Measurements from ENCODE around the gene FOXJ3. TPM values are rescaled to one million over a fixed set of nuclear protein-coding genes. Genes with fewer than 3 reads are reported as not detected.

Gene FOXJ3
- total RNA-seq, 1 experiment from 2014 or later: 16.8 TPM

DNA sequence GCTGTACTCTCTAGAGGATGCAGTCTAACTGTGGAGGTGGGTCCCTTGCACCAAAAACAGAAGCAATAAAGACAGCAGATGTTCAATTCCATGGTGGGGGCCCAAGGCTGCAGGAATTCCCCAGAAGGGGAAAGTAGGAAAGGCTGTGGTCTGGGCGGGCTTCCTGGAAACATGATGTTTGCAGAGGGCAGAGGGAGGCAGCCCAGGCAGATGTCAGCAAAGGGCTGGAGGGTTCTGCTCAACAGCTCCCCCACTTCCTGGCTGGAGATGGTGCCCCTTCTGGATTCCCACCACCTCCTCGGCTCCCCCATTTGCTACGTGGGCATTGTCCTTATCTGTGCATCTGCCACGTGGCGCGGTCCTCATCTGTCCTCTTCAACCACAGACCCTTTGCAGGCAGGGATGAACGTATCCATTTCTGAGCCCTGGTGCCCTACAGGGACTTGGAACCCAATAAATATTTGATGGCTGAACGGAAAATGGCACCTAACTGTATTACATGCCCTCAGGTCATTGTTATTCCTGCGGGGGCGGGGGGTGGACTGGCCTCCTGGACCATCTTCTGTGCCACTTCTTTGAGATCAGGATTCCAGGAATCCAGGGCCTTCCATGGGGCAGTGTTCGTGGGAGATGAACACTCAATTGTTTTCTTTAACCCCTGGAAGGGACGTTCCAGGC is 190.2 kb downstream of the FOXJ3 start:
- DNase-seq (ENCODE audit: low spot score): no peak

DNA sequence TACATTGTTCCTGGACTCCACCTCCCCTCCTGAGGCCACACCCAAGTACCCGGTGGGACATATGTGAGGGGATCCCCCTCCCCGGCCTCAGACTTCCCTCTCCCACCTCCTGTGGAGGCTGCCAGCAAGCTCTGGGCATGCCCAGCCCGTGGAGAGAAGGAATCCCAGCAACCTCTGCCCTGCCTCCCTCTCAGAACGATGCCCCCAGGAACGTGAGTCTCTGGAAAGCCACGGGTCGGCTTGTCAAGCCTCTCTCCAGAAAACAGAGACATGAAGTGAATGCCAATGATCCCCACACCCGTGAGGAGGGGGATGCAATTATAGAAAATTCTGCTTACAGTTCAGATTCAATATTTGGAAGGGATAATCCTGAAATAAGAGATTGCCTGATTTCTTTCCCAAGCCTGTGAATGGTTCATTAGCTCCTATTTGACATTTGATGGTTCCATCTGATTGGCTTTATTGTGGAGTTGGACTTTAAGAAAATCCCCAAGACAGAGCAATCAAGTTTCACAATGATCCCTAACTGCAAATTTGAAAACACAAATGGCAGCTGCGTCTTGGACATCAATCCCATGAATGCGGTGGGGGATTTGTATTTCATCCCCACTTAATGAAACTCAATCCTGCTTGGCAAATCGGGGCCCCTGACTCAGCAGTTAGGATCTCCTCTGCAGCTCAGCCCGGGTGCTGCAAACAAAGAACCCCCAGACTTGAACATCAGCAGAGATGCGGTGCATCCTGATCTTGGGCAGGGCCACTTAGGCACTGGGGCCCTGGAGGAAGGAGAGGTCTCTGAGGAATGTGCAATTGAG is 190.9 kb downstream of the FOXJ3 start:
- no peak for DNase-seq (ENCODE audit: low spot score)

DNA sequence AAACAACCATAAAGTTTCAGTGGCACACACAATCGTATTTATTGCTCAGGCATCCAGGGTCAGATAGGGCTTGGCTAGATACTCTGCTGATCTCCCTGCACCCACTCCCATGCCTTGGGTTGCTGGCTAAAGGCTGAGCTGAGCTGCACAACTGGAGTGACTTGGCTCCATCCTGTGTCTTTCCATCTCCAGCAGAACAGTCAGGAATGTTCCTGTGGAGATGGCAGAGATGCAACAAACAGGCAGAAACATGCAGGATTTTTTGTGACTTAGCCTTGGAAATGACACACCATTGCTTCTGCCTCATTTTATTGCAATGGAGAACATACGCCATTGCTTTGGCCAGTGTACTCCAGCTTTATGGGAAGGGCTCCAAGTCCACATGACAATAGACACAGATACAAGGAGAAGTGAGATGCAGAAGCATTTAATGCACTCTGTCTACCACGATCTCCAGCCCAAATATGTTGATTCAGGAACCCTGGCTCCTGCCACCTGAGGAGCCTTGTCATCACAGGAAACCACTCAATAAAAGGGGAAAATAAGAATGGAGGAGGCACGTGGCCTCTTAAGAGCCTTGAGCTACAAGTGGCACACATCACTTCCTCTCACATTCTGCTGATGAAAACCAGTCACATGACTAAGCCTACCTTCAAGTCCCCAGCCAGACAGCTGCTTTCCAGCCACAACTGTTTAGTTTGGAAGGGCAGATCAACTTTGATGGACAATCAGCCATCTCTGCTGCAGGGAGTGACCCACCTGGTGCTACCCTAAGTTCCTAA is 191.9 kb downstream of the FOXJ3 start:
- no peak for DNase-seq (ENCODE audit: low spot score)

GRCh38 chr1:42141978-42142377 is 193.1 kb downstream of the FOXJ3 start:
- no peak for DNase-seq (ENCODE audit: low spot score)

- no peak for DNase-seq (ENCODE audit: low spot score)
These were observed 194.8 kb downstream of the FOXJ3 start for GRCh38 chr1:42140191-42140590.

- DNase-seq (ENCODE audit: low spot score): no peak
These were observed 195.6 kb downstream of the FOXJ3 start for GRCh38 chr1:42139444-42139843.

- no peak for DNase-seq (ENCODE audit: low spot score)
These were observed 196.4 kb downstream of the FOXJ3 start for GRCh38 chr1:42138586-42138985.

DNA sequence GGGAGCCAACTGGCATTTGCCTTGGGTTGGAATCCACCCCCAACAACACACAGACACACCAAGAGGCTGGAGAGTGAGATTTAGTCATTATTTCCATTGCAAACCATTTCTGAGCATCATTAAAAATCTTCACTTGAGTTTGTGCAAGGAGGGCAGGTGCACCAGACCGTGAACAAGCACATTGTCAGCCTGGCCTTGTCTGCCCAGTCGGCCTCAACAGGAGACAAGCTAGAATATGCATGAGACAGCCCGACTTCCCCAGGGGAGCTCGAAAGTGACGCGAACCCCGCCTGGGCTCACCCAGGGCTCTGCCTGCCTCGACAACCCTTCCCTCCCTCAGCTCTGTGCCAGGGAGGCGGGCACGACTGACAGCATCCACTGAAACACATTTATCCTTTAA is 197.3 kb downstream of the FOXJ3 start:
- no peak for DNase-seq (ENCODE audit: low spot score)

- no peak for DNase-seq (ENCODE audit: low spot score)
These were observed 198.6 kb downstream of the FOXJ3 start for GRCh38 chr1:42136466-42136865.

GRCh38 chr1:42135426-42135825 is 199.6 kb downstream of the FOXJ3 start:
- DNase-seq (ENCODE audit: low spot score): no peak

DNA sequence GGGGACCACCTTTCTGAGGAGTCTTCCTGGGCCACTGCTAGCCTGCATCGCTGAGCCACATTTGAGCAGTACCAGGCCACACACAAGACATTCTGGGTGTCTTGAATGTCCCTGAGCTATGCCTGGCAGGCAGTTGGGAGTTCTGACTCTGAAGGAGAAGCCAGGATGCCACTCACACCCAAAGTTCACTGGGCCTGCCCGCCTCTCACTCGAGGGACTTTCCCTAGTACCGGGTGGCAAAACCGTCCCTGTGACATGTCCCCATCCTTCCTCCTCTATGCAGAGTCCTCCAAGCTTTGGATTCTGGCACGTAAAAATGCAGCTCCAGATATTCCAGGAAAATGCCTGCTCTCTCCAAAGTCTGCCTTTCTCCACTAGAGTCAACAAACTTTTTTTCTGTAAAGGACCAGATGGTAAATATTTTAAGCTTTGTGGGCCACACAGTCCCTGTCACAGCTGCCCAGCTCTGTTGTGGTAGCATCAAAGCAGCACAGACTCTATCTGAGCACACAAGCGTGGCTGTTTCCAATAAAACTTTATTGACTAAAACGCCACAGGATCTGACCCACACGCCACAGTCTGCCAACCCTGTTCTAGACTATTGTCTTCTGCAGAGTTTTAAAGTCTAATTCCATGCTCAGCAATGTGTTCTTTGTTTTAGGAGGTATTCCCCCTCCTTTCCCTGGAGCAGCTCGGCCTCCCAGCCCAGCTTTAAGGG is 201.1 kb downstream of the FOXJ3 start:
- DNase-seq (ENCODE audit: low spot score): no peak

DNA sequence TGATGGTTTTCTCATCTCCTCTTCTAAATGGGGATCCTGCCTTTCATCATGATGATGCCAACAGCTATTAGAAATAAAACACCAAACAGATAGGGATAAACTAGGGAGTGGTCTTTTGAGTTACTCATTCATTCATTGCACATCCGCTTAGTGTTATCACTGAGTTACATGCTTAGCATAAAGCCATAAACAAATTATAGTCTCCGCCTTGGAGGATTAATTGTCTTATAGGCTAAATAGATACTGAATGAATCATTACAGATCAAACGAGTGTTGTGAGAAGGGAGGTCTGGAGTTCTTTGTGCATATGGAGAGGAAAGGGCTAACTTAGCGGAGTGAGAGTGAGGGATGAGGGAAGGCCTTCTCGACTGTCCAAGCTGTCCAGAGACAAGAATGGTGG is 201.6 kb downstream of the FOXJ3 start:
- DNase-seq (ENCODE audit: low spot score): no peak

DNA sequence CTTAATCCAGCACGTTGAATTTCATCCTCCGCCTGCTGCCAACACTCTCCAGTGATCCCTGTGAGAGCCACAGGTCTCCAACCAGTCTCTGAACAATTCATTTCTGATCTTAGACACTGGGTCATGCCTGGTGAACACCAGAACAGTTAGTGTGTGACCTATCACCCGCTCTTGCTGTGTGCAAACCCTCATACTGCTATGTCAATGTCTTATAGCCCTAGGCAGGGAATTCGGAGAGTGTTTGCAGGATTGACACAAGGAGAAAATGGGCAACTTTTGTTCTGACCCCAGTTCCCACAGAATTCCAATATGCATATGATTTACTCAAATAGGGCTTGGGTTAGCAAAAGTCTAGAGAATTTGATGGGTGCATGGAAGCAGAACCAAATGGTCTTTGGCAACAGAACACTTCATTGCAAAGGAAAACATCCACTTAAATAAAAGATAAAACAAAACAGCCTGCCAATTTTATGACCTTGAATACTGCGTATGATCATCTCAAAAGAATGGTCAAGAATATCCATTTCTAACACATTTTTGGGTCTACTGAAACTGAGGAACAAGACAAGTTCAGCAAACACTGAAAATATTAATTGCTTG is 204.9 kb downstream of the FOXJ3 start:
- DNase-seq (ENCODE audit: low spot score): no peak

- no peak for DNase-seq (ENCODE audit: low spot score)
These were observed 206.1 kb downstream of the FOXJ3 start for GRCh38 chr1:42128964-42129363.

GRCh38 chr1:42128499-42128898 is 206.5 kb downstream of the FOXJ3 start:
- DNase-seq (ENCODE audit: low spot score): no peak

DNA sequence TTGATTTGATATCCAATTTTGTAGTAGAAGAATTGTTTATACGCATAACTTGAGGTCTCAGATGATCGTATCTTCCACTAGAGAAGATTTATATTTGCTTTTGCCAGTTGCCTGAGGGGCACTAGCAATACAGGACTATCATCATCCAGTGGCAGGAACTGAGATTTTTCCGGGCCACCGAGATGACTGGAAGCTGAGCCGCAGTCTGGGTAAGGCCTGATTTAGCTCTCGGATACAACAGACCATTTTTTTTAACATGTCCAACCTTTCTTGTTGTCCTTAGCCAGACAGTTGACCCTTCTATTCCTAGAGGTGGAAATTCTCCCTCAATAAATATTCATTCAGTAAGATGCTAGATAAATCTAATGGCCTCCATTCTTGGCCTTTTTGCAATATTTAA is 207.3 kb downstream of the FOXJ3 start:
- DNase-seq (ENCODE audit: low spot score): no peak

Other genes with a start within 250 kb of the FOXJ3 start
- gene GUCA2B, start 181.8 kb downstream of the FOXJ3 start, total RNA-seq (2014; rRNA removed; shearing (Covaris generic)): 0.26 and 0.84 TPM in 2 replicates
- gene GUCA2A, start 170.5 kb downstream of the FOXJ3 start, total RNA-seq (2014; rRNA removed; shearing (Covaris generic)): 0.69 and 1.7 TPM in 2 replicates
- 1.3 and 1.6 TPM in 2 replicates for gene RIMKLA, start 45.6 kb upstream of the FOXJ3 start, total RNA-seq (2014; rRNA removed; shearing (Covaris generic))
- gene ZMYND12, start 120.8 kb upstream of the FOXJ3 start, total RNA-seq (2014; rRNA removed; shearing (Covaris generic)): 0.21 TPM in 1 of 2 replicates, not detected in the other
- 48.6 and 60.6 TPM in 2 replicates for gene PPCS, start 121.3 kb upstream of the FOXJ3 start, total RNA-seq (2014; rRNA removed; shearing (Covaris generic))
- 0.44 and 1.0 TPM in 2 replicates for gene CCDC30, start 128.1 kb upstream of the FOXJ3 start, total RNA-seq (2014; rRNA removed; shearing (Covaris generic))